IMR-90 (cell line): ENCODE results near the gene TAT. TPM values are rescaled to one million over a fixed set of nuclear protein-coding genes. Genes with fewer than 3 reads are reported as not detected.

Experiments
- ATAC-seq: fragments of 200-7000 bp; cut with Tn5 transposase; 2 replicates; pipeline ENCODE4 v1.9.1; 2020; ENCODE audit warnings: low read depth, mild to moderate bottlenecking, moderate library complexity
- Bru-seq: library from RNA; stranded (reverse); fragments of 400-500 nt; gene quantifications from one replicate; lab custom pipeline; 2021; lab: Mats Ljungman, UMichigan
- BruChase-seq, 2 experiments: library from RNA; stranded (reverse); fragments of 400-500 nt; gene quantifications; one replicate each; lab custom pipeline; 2021; lab: Mats Ljungman, UMichigan
- BruUV-seq: library from RNA; stranded (reverse); fragments of 400-500 nt; replicated peaks from 2 replicates; lab custom pipeline; 2021; lab: Mats Ljungman, UMichigan
- CTCF ChIA-PET: fragments of 300-600 bp; formaldehyde crosslinking; extraction: SDS; loops from one replicate; lab custom pipeline; 2021; ENCODE audit warnings: antibody characterized with exemption; lab: Yijun Ruan, JAX
- POLR2A ChIA-PET: fragments of 300-600 bp; sonication (Branson Sonifier 250); formaldehyde crosslinking; loops from one replicate; lab custom pipeline; 2022; ENCODE audit warnings: antibody characterized with exemption; ENCODE audit not compliant: unreplicated experiment; lab: Charles Lee
- DNase-seq: peaks from one replicate; pipeline ENCODE4 v3.0.0; 2013
- H2AFZ ChIP-seq: replicated peaks from 2 replicates; pipeline ENCODE3; 2013; ENCODE audit warnings: low read length, mild to moderate bottlenecking; ENCODE audit not compliant: poor library complexity
- H2AK5ac ChIP-seq: 2 replicates; pipeline ENCODE4 v1.6.1; 2013; ENCODE audit warnings: low read depth, low read length, inconsistent platforms
- H2AK9ac ChIP-seq: replicated peaks from 2 replicates; pipeline ENCODE3; 2013; ENCODE audit warnings: mild to moderate bottlenecking, low read depth, low read length, moderate library complexity; ENCODE audit not compliant: poor library complexity
- H2BK120ac ChIP-seq: 2 replicates; pipeline ENCODE4 v1.6.1; 2013; ENCODE audit warnings: low read depth, low read length, inconsistent platforms
- H2BK15ac ChIP-seq: 3 replicates; pipeline ENCODE4 v1.6.1; 2013; ENCODE audit warnings: low read depth, low read length, inconsistent platforms
- H2BK20ac ChIP-seq: 2 replicates; pipeline ENCODE4 v1.6.1; 2013; ENCODE audit warnings: low read depth, mild to moderate bottlenecking, inconsistent platforms, low read length, moderate library complexity
- H2BK5ac ChIP-seq: 2 replicates; pipeline ENCODE4 v1.6.1; 2013; ENCODE audit warnings: mild to moderate bottlenecking, low read depth, low read length, inconsistent platforms; ENCODE audit not compliant: poor library complexity, severe bottlenecking
- H3K14ac ChIP-seq: replicated peaks from 2 replicates; pipeline ENCODE4 v1.6.1; 2013; ENCODE audit warnings: low read depth, low read length, inconsistent platforms
- H3K18ac ChIP-seq: 2 replicates; pipeline ENCODE4 v1.6.1; 2013; ENCODE audit warnings: low read depth, low read length, control low read depth
- H3K23ac ChIP-seq: 2 replicates; pipeline ENCODE4 v1.6.1; 2013; ENCODE audit warnings: low read depth, low read length, inconsistent platforms
- H3K27ac ChIP-seq: 2 replicates; pipeline ENCODE4 v1.5.1; 2013; ENCODE audit warnings: mild to moderate bottlenecking, control low read depth, low read length; ENCODE audit not compliant: insufficient read depth
- H3K27me3 ChIP-seq: 2 replicates; pipeline ENCODE4 v1.6.1; 2013; ENCODE audit warnings: low read length; ENCODE audit not compliant: control insufficient read depth, insufficient read depth
- H3K36me3 ChIP-seq: 2 replicates; pipeline ENCODE4 v1.6.1; 2013; ENCODE audit warnings: low read length, mixed read lengths; ENCODE audit not compliant: control insufficient read depth, insufficient read depth
- H3K4ac ChIP-seq: 2 replicates; pipeline ENCODE4 v1.6.1; 2013; ENCODE audit warnings: low read depth, low read length, inconsistent platforms
- H3K4me1 ChIP-seq: 2 replicates; pipeline ENCODE4 v1.6.1; 2013; ENCODE audit warnings: low read length, mixed read lengths; ENCODE audit not compliant: control insufficient read depth, insufficient read depth
- H3K4me2 ChIP-seq: 2 replicates; pipeline ENCODE4 v1.6.1; 2013; ENCODE audit warnings: low read depth, mild to moderate bottlenecking, control low read depth, low read length, moderate library complexity
- H3K4me3 ChIP-seq: 2 replicates; pipeline ENCODE4 v1.5.1; 2013; ENCODE audit warnings: low read depth, mild to moderate bottlenecking, control low read depth, low read length, moderate library complexity; ENCODE audit not compliant: insufficient read depth
- H3K56ac ChIP-seq: 2 replicates; pipeline ENCODE4 v1.6.1; 2013; ENCODE audit warnings: low read length, inconsistent platforms; ENCODE audit not compliant: insufficient read depth; ENCODE audit errors: extremely low read depth
- H3K79me1 ChIP-seq, 2 experiments: 2 replicates each; pipeline ENCODE4 v1.6.1; 2013; ENCODE audit warnings: low read length in 2 of 2, inconsistent platforms in 1 of 2, low read depth in 1 of 2
- H3K9ac ChIP-seq: 2 replicates; pipeline ENCODE4 v1.6.1; 2013; ENCODE audit warnings: low read depth, low read length, control low read depth
- H3K9me1 ChIP-seq: 2 replicates; pipeline ENCODE4 v1.6.1; 2013; ENCODE audit warnings: low read length, inconsistent platforms; ENCODE audit not compliant: insufficient read depth
- H3K9me3 ChIP-seq: 2 replicates; pipeline ENCODE4 v1.6.1; 2013; ENCODE audit warnings: low read length; ENCODE audit not compliant: control insufficient read depth, insufficient read depth
- H4K20me1 ChIP-seq: 2 replicates; pipeline ENCODE4 v1.6.1; 2013; ENCODE audit warnings: low read length, inconsistent platforms; ENCODE audit not compliant: insufficient read depth
- H4K5ac ChIP-seq: 2 replicates; pipeline ENCODE4 v1.6.1; 2013; ENCODE audit warnings: mild to moderate bottlenecking, low read depth, low read length, control low read depth
- H4K8ac ChIP-seq, 2 experiments: 2 replicates each; pipeline ENCODE4 v1.6.1; 2013; ENCODE audit warnings: low read depth in 2 of 2, low read length in 2 of 2, control low read depth in 1 of 2, inconsistent platforms in 1 of 2
- H4K91ac ChIP-seq: 2 replicates; pipeline ENCODE4 v1.6.1; 2013; ENCODE audit warnings: low read depth, low read length, inconsistent platforms; ENCODE audit not compliant: insufficient read depth
- CTCF ChIP-seq: conservative IDR thresholded peaks from 2 replicates; pipeline ENCODE4 v1.5.1; 2012; ENCODE audit warnings: mild to moderate bottlenecking, low read depth, low read length, improper control_type of control experiment
- NFE2L2 ChIP-seq: fragments of 150-350 bp; IDR thresholded peaks from 2 replicates; pipeline ENCODE4 v1.6.1; 2016; ENCODE audit warnings: low read depth, mild to moderate bottlenecking, low read length
- RAD21 ChIP-seq: IDR thresholded peaks from 2 replicates; pipeline ENCODE4 v1.6.1; 2012; ENCODE audit warnings: low read length, improper control_type of control experiment
- SMC3 ChIP-seq: fragments of 150-350 bp; IDR thresholded peaks from 2 replicates; pipeline ENCODE4 v1.6.1; 2016; ENCODE audit warnings: low read depth, mild to moderate bottlenecking, antibody characterized with exemption, low read length, moderate library complexity
- USF2 ChIP-seq: fragments of 150-350 bp; IDR thresholded peaks from 2 replicates; pipeline ENCODE4 v1.6.1; 2017; ENCODE audit warnings: mild to moderate bottlenecking, antibody characterized with exemption, low read length, low read depth
- WGBS, 2 experiments: methylation state at CpG; one replicate each; pipeline versions ENCODE4 v1.1.5 to v1.1.7; 2013; ENCODE audit warnings: missing lambda C conversion rate in 2 of 2; ENCODE audit not compliant: insufficient read length in 1 of 2; ENCODE audit errors: extremely low coverage in 2 of 2; 5-methylcytosine and 5-hydroxymethylcytosine counted together
- dilution Hi-C: fragments of 300-500 bp; cut with HindIII; formaldehyde crosslinking; loops from one replicate; pipeline ENCODE4 v1.14.3; 2018; ENCODE audit warnings: low sequenced_read_pairs; ENCODE audit not compliant: unreplicated experiment
- in situ Hi-C: fragments of 300-500 bp; cut with MboI; formaldehyde crosslinking; loops from 3 replicates; pipeline ENCODE4 v1.14.3; 2019; ENCODE audit warnings: low sequenced_read_pairs, inconsistent platforms, mixed read lengths
- intact Hi-C: fragments of 100-400 bp; cut with micrococcal nuclease; formaldehyde crosslinking; loops from 2 replicates; pipeline ENCODE4 v1.10.0; 2022
- long read RNA-seq: library from polyadenylated mRNA; unstranded; transcript quantifications from one replicate; pipeline ENCODE4 v2.0.0, GENCODE V29; 2021; ENCODE audit not compliant: unreplicated experiment
- polyA plus RNA-seq, 3 experiments: library from polyadenylated mRNA; depleted of rRNA; stranded (reverse); fragments of >200 nt; gene quantifications; 2 replicates each; pipeline ENCODE4 v1.2.3, GENCODE V29; 2012; ENCODE audit warnings: low replicate concordance in 1 of 3
- total RNA-seq: library from RNA; depleted of rRNA; stranded (reverse); fragments of >200 nt; gene quantifications from 2 replicates; pipeline ENCODE4 v1.2.3, GENCODE V29; 2012; rRNA removed

TAT gene
- total RNA-seq: not detected in 2 replicates
- not detected in 2 replicates for polyA plus RNA-seq (2012; rRNA removed)
- not detected in 2 replicates for polyA plus RNA-seq (2012; cell fraction: cytosol; rRNA removed)
- not detected in 2 replicates for polyA plus RNA-seq (2012; cell fraction: nucleus; rRNA removed; ENCODE audit: low replicate concordance)
- not detected for Bru-seq, nascent RNA
- percentile 7 among the genes with signal in this experiment for BruChase-seq, experiment 1, labeled RNA remaining after a 6-hour chase
- not detected for BruChase-seq, experiment 2, labeled RNA remaining after a 2-hour chase
- long read RNA-seq: 0 reads

- no peak for TF ChIP-seq CTCF
- TF ChIP-seq RAD21: no peak
- no peak for TF ChIP-seq USF2
- TF ChIP-seq SMC3: no peak
- TF ChIP-seq NFE2L2: no peak
- Histone ChIP-seq H3K79me1 (no peaks in the 10 kb centered on the region), H2AFZ (no peak within 1 kb of the TSS), H3K9ac (no peak within 1 kb of the TSS), H3K4me1 (no peaks in the 10 kb centered on the region), H3K9me1 (no peaks in the 10 kb centered on the region), H4K8ac (no peak within 1 kb of the TSS), H3K4ac (no peak within 1 kb of the TSS), H3K9me3 (no peaks in the 10 kb centered on the region), H2BK5ac (no peak within 1 kb of the TSS), H3K56ac (no peak within 1 kb of the TSS), H2BK15ac (no peak within 1 kb of the TSS), H3K27ac (no peak within 1 kb of the TSS), H3K4me2 (no peak within 1 kb of the TSS), H2BK20ac (no peak within 1 kb of the TSS), H2BK120ac (no peak within 1 kb of the TSS), H3K23ac (no peak within 1 kb of the TSS), H3K27me3 (peaks cover 14% of the 10 kb centered on the region), H3K18ac (no peak within 1 kb of the TSS), H3K14ac (no peak within 1 kb of the TSS), H2AK5ac (no peak within 1 kb of the TSS), H4K5ac (no peak within 1 kb of the TSS), H4K20me1 (no peaks in the 10 kb centered on the region), H2AK9ac (no peak within 1 kb of the TSS), H3K36me3 (no peaks in the 10 kb centered on the region), H3K4me3 (no peak within 1 kb of the TSS), H4K91ac (no peak within 1 kb of the TSS)
- dilution Hi-C loops (no loop called here), in situ Hi-C loops (no loop called here), intact Hi-C loops (no loop called here)
- BruUV-seq: no TSS peak
- 50% methylated on average over 1 of the region's 3 CpGs; no CpG with 5 or more reads in 1 of the 2 experiments for WGBS, 2 experiments
- CTCF ChIA-PET: interaction anchor here (1.0 kb wide), 1 partner anchor 35 kb away, joined by 3 read pairs; no protein-coding TSS in a partner anchor
- ATAC-seq (no peak), DNase-seq (no peak)
- POLR2A ChIA-PET: no interaction called here
These were observed at the start of gene TAT for GRCh38 chr16:71576971-71577370. TAT (minus strand) TSS chr16:71577092; CDS start chr16:71576415, 677 bp downstream.
